Upper lobe of left lung (tissue), 6 donors: ENCODE results near the gene AMELX. TPM values are rescaled to one million over a fixed set of nuclear protein-coding genes. Genes with fewer than 3 reads are reported as not detected.
A peak's percentile ranks its signal among the peaks of the same experiment; 100 is the strongest.

Source experiments
- ATAC-seq, 2 donors: fragments of 200-7000 bp; cut with Tn5 transposase; one replicate each; pipeline ENCODE4 v1.9.1; 2022; ENCODE audit warnings: mild to moderate bottlenecking in 2 of 2, moderate library complexity in 2 of 2; ENCODE audit not compliant: low FRiP score in 2 of 2
- DNase-seq, 2 donors: peaks; one replicate each; pipeline ENCODE4 v3.0.0-alpha.2; 2019 to 2020
- H3K27ac ChIP-seq, 4 donors: fragments of 200-600 bp; sonication (generic); one replicate each; pipeline ENCODE4 v1.5.1; 2016 to 2019
- H3K27me3 ChIP-seq, 4 donors: fragments of 200-600 bp; sonication (generic); one replicate each; pipeline ENCODE4 v1.5.1; 2017 to 2019
- H3K36me3 ChIP-seq, 4 donors: fragments of 200-600 bp; sonication (generic); one replicate each; pipeline ENCODE4 v1.5.1; 2016 to 2019
- H3K4me1 ChIP-seq, 4 donors: fragments of 200-600 bp; sonication (generic); one replicate each; pipeline ENCODE4 v1.5.1; 2018 to 2019
- H3K4me3 ChIP-seq, 4 donors: fragments of 200-600 bp; sonication (generic); one replicate each; pipeline ENCODE4 v1.5.1; 2017 to 2019; ENCODE audit warnings: mild to moderate bottlenecking in 2 of 4, moderate library complexity in 1 of 4
- H3K9me3 ChIP-seq, 4 donors: fragments of 200-600 bp; sonication (generic); one replicate each; pipeline ENCODE4 v1.5.1; 2018 to 2019
- EP300 ChIP-seq, 4 donors: sonication (generic); formaldehyde crosslinking; IDR thresholded peaks; one replicate each; pipeline ENCODE4 v1.5.1; 2017; ENCODE audit warnings: antibody characterized with exemption in 4 of 4, control low read depth in 2 of 4
- POLR2A ChIP-seq, 4 donors: fragments of 450-650 bp; IDR thresholded peaks; one replicate each; pipeline ENCODE4 v1.5.1; 2016 to 2017; ENCODE audit warnings: antibody characterized with exemption in 4 of 4, mild to moderate bottlenecking in 2 of 4
- POLR2AphosphoS5 ChIP-seq, 2 donors: sonication (generic); formaldehyde crosslinking; IDR thresholded peaks; one replicate each; pipeline ENCODE4 v1.5.1; 2017; ENCODE audit warnings: antibody characterized with exemption in 2 of 2
- WGBS, 2 donors: methylation state at CpG; one replicate each; pipeline ENCODE4 v1.1.5; 2017 to 2018; 5-methylcytosine and 5-hydroxymethylcytosine counted together
- total RNA-seq, 6 donors: library from RNA; depleted of rRNA in 4 of 6; stranded (reverse); fragments of >200 nt in 4 of 6; gene quantifications; one replicate each; pipeline versions ENCODE4 v1.1.0 to v1.2.1, GENCODE V29; 2016 to 2021
- TF ChIP-seq, protein P1 (sequence below), 6 experiments: fragments of 450-650 bp in 4 of 6; fragments of 200-600 bp in 2 of 6; sonication (generic) in 2 of 6; IDR thresholded peaks; one replicate each; pipeline ENCODE4 v1.5.1; 2016 to 2019; ENCODE audit warnings: antibody characterized with exemption in 6 of 6
- donor health status: DM: no; HTN: no; CAD: no; lungs with moderate emphysema.
- donor health status: DM: no; HTN: yes; CAD: no; lungs with severe emphysema.

Gene AMELX
- total RNA-seq, 6 donors from 2014 or later: not detected

DNA sequence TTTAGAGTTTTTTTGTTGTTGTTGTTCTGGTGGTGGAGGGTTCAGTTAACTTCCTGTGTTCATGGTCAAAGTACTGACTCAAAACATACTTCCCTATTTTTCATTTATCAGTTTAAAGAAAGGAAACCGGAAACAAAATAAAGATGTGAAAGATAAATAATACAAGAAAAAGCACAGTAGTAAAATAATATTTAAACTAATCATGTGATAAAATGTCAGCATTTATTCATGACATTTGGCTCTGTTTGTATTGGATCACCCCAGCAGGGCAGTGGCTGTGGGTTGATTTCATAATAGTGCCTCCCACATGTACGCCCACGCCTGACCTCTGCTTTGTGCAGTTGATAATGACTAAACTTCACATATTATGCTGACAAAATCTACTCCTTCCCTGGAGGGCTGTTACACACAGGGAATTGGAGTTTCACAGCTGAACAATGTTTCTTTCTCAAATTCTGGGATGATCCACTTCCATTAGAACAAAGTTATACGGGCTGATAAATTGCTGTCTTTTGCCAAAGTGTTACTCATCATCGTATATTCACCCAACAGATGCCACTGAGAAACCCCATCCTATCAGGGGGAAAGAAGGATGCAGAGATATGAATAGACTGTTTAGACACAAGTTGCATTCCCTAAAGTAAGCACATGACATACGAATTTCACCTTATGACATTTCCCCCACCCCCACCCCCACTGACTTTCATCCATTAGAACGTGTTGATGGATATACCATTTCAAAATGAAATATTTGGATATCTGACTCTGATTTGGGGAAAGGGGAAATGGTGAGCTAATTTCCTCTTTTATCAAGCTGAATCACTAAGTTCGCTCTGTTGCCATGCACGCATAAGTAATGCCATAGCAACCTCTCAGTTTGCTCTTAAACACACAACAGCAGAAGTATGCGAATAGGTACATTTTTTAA is 48.3 kb downstream of the AMELX start:
- DNase-seq: peak in 1 of 2 donors; percentile 40
- ATAC-seq: peak; percentile 73 to 95
- H3K4me1 ChIP-seq: no peaks in the 10 kb centered on the region
- H3K27me3 ChIP-seq: no peaks in the 10 kb centered on the region
- H3K4me3 ChIP-seq: no peak overlapping the region
- TF ChIP-seq POLR2A (IDR thresholded peaks at IDR 0.05) (no peak), POLR2AphosphoS5 (IDR thresholded peaks at IDR 0.05) (peak in 1 of 2 donors; percentile 60), EP300 (IDR thresholded peaks at IDR 0.05) (peak in 1 of 4 donors; percentile 16)
- 12 to 38% methylated on average over 10 of the region's 10 CpGs for WGBS, 2 donors
- no peaks in the 10 kb centered on the region for H3K9me3 ChIP-seq
- no peaks in the 10 kb centered on the region for H3K36me3 ChIP-seq
- peak overlapping the region in 3 of 4 donors; percentile 37 to 48 (median 43) for H3K27ac ChIP-seq

DNA sequence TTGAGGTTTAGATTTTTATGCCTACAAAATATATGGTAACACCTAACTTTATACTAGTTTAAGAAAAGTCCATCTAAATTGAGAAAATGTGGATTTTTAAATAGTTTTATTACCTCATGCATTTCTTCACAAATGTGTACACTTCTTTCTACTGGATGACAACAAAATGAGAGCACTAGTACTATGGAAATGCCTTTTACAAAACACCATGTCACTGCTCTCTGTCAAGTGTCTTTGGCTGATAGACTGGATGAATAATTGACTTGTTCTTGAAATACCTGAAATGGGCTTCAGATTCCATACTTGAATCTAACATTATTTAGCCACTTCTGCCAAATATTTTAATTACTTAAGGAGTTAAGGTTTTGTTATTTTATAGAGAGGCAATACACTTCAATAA is 49.5 kb downstream of the AMELX start:
- Histone ChIP-seq H3K27me3 (no peaks in the 10 kb centered on the region), H3K4me3 (no peak overlapping the region), H3K36me3 (no peaks in the 10 kb centered on the region), H3K27ac (peak overlapping the region in 1 of 4 donors; percentile 37), H3K4me1 (no peaks in the 10 kb centered on the region), H3K9me3 (no peaks in the 10 kb centered on the region)
- TF ChIP-seq POLR2AphosphoS5 (IDR thresholded peaks at IDR 0.05) (no peak), EP300 (IDR thresholded peaks at IDR 0.05) (no peak), POLR2A (IDR thresholded peaks at IDR 0.05) (no peak)
- TF ChIP-seq, protein P1, sequence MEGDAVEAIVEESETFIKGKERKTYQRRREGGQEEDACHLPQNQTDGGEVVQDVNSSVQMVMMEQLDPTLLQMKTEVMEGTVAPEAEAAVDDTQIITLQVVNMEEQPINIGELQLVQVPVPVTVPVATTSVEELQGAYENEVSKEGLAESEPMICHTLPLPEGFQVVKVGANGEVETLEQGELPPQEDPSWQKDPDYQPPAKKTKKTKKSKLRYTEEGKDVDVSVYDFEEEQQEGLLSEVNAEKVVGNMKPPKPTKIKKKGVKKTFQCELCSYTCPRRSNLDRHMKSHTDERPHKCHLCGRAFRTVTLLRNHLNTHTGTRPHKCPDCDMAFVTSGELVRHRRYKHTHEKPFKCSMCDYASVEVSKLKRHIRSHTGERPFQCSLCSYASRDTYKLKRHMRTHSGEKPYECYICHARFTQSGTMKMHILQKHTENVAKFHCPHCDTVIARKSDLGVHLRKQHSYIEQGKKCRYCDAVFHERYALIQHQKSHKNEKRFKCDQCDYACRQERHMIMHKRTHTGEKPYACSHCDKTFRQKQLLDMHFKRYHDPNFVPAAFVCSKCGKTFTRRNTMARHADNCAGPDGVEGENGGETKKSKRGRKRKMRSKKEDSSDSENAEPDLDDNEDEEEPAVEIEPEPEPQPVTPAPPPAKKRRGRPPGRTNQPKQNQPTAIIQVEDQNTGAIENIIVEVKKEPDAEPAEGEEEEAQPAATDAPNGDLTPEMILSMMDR (IDR thresholded peaks at IDR 0.05): no peak
- ATAC-seq: no peak
- no peak for DNase-seq

DNA sequence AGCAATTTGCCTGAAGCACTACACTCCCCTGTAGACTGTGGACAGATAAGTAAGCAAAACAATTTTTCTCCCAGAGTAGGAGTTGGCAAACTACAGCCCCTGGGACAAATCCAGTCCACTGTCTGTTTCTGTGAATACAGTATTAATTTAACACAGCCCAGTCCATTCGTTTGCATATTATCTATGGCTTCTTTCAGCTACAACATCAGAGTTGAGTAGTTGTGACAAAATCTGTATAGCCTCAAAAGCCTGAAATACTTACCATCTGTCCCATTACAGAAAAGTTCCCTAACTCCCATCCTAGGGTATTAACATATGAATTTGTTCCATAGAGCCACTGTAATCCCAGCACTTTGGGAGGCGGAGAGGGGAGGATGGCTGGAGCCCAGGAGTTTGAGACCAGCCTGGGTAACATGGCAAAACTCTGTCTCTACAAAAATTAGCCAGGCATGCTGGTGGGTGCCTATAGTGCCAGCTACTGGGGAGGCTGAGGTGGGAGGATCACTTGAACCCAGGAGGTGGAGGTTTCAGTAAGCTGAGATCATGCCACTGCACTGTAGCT is 53.0 kb downstream of the AMELX start:
- no peak for TF ChIP-seq EP300 (IDR thresholded peaks at IDR 0.05)
- no peak for TF ChIP-seq POLR2A (IDR thresholded peaks at IDR 0.05)
- TF ChIP-seq, protein P1 (IDR thresholded peaks at IDR 0.05): no peak
- no peak for TF ChIP-seq POLR2AphosphoS5 (IDR thresholded peaks at IDR 0.05)
- Histone ChIP-seq H3K9me3 (no peaks in the 10 kb centered on the region), H3K4me3 (no peak overlapping the region), H3K27me3 (no peaks in the 10 kb centered on the region), H3K27ac (no peak overlapping the region), H3K4me1 (no peaks in the 10 kb centered on the region), H3K36me3 (no peaks in the 10 kb centered on the region)
- DNase-seq (no peak), ATAC-seq (no peak)
- WGBS, 2 donors: 64 to 91% methylated on average over 1 to 2 of the region's 2 CpGs

DNA sequence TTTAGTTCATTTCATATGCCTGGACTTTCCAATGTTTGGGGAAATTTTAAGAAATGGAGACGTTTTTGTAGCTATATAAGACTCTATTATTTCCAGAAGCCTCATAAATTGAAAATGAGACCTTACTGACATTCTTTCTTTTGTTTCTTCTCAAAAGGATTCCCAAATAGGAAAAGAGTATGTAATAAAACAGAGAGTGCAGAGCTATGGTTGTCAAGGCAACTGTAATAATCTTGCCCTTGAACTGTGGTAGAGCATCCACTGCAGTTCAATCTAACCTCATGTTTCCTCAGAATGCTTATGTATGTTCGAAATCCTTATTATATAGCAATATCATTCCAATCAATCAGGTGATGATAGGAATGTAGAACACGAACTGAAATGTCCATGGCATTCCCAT is 54.1 kb downstream of the AMELX start:
- no peak for TF ChIP-seq EP300 (IDR thresholded peaks at IDR 0.05)
- TF ChIP-seq POLR2AphosphoS5 (IDR thresholded peaks at IDR 0.05): no peak
- TF ChIP-seq, protein P1 (IDR thresholded peaks at IDR 0.05): no peak
- TF ChIP-seq POLR2A (IDR thresholded peaks at IDR 0.05): no peak
- Histone ChIP-seq H3K27me3 (no peaks in the 10 kb centered on the region), H3K36me3 (no peaks in the 10 kb centered on the region), H3K27ac (no peak overlapping the region), H3K4me1 (peaks cover 0 to 3% (median 1%) of the 10 kb centered on the region in 4 donors), H3K4me3 (no peak overlapping the region), H3K9me3 (no peaks in the 10 kb centered on the region)
- ATAC-seq (no peak), DNase-seq (no peak)
- WGBS, 2 donors: 51 to 73% methylated on average over 3 of the region's 3 CpGs

DNA sequence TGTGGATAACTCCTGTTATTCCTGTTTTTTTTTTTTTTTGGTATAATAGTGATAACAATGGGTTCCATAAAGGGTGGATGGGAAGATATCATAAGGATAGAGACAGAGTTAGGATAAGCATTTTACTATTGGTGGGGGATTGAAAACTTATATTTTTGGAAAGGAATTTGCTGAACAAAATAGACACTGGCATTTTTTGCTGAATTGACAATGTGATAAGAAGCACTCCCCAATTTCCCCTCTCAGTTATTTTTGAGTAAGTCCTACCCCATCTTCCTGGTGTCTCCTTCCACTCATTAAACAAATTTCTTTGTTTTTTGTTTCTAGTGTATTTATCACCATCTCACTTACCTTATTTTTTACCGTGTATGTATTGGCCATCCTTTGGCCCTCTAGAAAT is 55.8 kb downstream of the AMELX start:
- Histone ChIP-seq H3K9me3 (no peaks in the 10 kb centered on the region), H3K4me1 (peaks cover 4 to 8% (median 5%) of the 10 kb centered on the region in 4 donors), H3K27me3 (no peaks in the 10 kb centered on the region), H3K4me3 (no peak overlapping the region), H3K36me3 (no peaks in the 10 kb centered on the region), H3K27ac (peak overlapping the region in 1 of 4 donors; percentile 7)
- 74 to 94% methylated on average over 1 of the region's 1 CpG for WGBS, 2 donors
- DNase-seq: no peak
- ATAC-seq: no peak
- TF ChIP-seq POLR2AphosphoS5 (IDR thresholded peaks at IDR 0.05) (no peak), POLR2A (IDR thresholded peaks at IDR 0.05) (no peak), EP300 (IDR thresholded peaks at IDR 0.05) (no peak)
- TF ChIP-seq, protein P1 (IDR thresholded peaks at IDR 0.05): no peak
